Left ventricle myocardium inferior (tissue), 1 donor: ENCODE measurements around the gene TEN1. TPM values are rescaled to one million over a fixed set of nuclear protein-coding genes. Genes with fewer than 3 reads are reported as not detected.
"Not testable (repeated sequence)": the region's sequence is repeated elsewhere in the genome, so short reads cannot be mapped to it uniquely, and the experiment has no call there.

Source experiments
- DNase-seq: peaks from one replicate; pipeline ENCODE4 v3.0.0-alpha.2; 2020
- H3K27ac ChIP-seq: fragments of 200-600 bp; replicated peaks from 2 replicates; pipeline ENCODE4 v1.8.0; 2021
- H3K27me3 ChIP-seq: fragments of 200-600 bp; 2 replicates; pipeline ENCODE4 v1.8.0; 2021; ENCODE audit warnings: low read depth
- H3K36me3 ChIP-seq: fragments of 200-600 bp; 2 replicates; pipeline ENCODE4 v1.8.0; 2021
- H3K4me1 ChIP-seq: fragments of 200-600 bp; 2 replicates; pipeline ENCODE4 v1.8.0; 2021
- H3K4me3 ChIP-seq: fragments of 200-600 bp; 2 replicates; pipeline ENCODE4 v1.8.0; 2021; ENCODE audit warnings: mild to moderate bottlenecking, moderate library complexity
- H3K9me3 ChIP-seq: fragments of 200-600 bp; replicated peaks from 2 replicates; pipeline ENCODE4 v1.8.0; 2021
- CTCF ChIP-seq: fragments of 200-600 bp; IDR thresholded peaks from 2 replicates; pipeline ENCODE4 v1.8.0; 2021; ENCODE audit warnings: antibody characterized with exemption, mild to moderate bottlenecking, borderline replicate concordance
- intact Hi-C: fragments of 100-400 bp; cut with micrococcal nuclease; formaldehyde crosslinking; loops from one replicate; pipeline ENCODE4 v1.11.0; 2022
- total RNA-seq: library from RNA; stranded (reverse); fragmentation: NEBNext Ultra II Directional; extraction: Animal tissue kit (Norgen Biotek cat#: 25700); gene quantifications from one replicate; pipeline ENCODE4 v1.2.1, GENCODE V29; 2021
- donor health status: DM: no; HTN: yes; CAD: no; lungs with severe emphysema.

The TEN1 gene
- total RNA-seq, 1 donor from 2014 or later = 5.3 TPM

- no peak overlapping the region for H3K27ac ChIP-seq
- no peak for TF ChIP-seq CTCF
- no peaks in the 10 kb centered on the region for H3K4me1 ChIP-seq
- intact Hi-C loops = no loop called here
- H3K36me3 ChIP-seq = peaks cover 99% of the 10 kb centered on the region
- no peaks in the 10 kb centered on the region for H3K27me3 ChIP-seq
- no peak overlapping the region for H3K4me3 ChIP-seq
- no peak for DNase-seq
- no peaks in the 10 kb centered on the region for H3K9me3 ChIP-seq
Observed at GRCh38 chr17:75950421-75950820, 28.6 kb upstream of the TEN1 start.

GRCh38 chr17:75950855-75951554 is 28.0 kb upstream of the TEN1 start:
- intact Hi-C loops = no loop called here
- H3K27ac ChIP-seq = no peak overlapping the region
- no peak overlapping the region for H3K4me3 ChIP-seq
- no peak for DNase-seq
- no peaks in the 10 kb centered on the region for H3K27me3 ChIP-seq
- H3K9me3 ChIP-seq = no peaks in the 10 kb centered on the region
- no peaks in the 10 kb centered on the region for H3K4me1 ChIP-seq
- peaks cover 99% of the 10 kb centered on the region for H3K36me3 ChIP-seq
- TF ChIP-seq CTCF = no peak

DNA sequence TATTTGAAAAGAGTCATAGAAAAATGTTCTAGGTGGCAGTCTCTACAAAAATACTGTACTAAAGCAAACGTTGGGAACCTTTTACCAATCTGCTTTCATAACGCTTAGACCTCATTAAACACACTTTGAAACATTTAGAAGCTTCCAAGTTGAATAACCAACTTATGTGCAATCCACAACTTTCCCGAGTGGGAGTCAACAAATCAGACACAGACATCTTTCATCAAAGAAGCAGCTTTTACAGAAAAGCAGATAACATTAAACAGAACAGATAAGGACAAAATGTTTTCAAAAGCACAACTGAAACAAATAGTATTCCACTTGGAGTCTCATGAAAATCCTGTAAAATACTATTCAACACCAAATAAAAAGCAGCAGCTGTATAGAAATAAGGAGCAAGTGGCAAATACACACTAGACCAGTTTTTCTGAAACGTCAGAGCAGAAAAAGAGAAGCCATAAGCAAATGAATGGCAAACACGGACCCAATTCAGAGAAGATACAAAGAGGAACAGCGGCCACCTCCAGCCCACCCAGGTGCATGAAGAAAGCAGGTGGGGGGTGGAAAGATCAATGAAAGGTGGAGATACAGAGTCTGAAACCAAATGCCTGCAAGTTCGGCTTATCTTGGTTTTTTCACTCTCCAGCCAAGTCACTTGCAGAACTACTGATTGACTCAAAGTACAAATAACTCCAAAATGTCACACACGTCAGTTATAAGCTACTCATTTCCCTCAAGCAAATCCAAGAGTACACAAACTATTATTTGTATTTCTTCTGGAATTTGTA is 19.8 kb upstream of the TEN1 start:
- intact Hi-C loops = no loop called here
- Histone ChIP-seq H3K27me3 (no peaks in the 10 kb centered on the region), H3K4me3 (no peak overlapping the region), H3K4me1 (peaks cover 30% of the 10 kb centered on the region), H3K36me3 (peaks cover 30% of the 10 kb centered on the region), H3K27ac (no peak overlapping the region), H3K9me3 (no peaks in the 10 kb centered on the region)
- DNase-seq = no peak
- TF ChIP-seq CTCF = no peak

DNA sequence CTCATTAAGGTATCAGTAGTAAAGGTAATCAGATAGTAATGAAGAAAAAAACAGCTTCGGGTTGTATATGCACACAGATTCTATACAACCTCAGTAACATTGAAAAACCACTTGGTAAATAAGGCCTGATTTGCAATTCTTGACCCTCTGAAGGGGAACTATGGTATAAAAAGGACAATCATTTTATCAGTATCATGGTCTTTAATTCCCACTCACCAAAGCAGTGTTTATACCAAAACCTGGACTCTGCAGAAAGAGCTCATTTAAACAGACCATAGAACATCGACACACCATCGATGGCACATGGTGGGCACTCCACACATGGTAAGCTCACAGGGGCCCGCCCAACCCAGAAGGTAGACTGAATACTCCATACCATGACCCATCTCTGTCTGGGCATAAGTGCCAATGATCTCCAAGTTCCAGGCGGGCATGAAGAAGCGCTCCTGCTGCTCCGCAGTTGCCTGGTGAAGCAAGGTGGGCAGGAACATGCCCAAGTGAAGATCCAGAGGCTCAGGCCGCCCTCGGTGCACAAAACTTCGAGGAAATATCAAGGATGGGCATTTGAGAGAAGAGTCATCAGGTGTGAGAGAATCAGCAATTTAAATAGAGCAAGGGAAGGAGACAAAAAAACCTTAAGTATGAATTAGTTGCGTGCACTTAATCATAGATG is 19.1 kb upstream of the TEN1 start:
- H3K4me1 ChIP-seq = peaks cover 30% of the 10 kb centered on the region
- no peak for DNase-seq
- H3K27me3 ChIP-seq = no peaks in the 10 kb centered on the region
- no peak overlapping the region for H3K4me3 ChIP-seq
- no peak overlapping the region for H3K27ac ChIP-seq
- no peaks in the 10 kb centered on the region for H3K9me3 ChIP-seq
- H3K36me3 ChIP-seq = peaks cover 23% of the 10 kb centered on the region
- intact Hi-C loops = no loop called here
- TF ChIP-seq CTCF = no peak

- Histone ChIP-seq H3K4me1 (peaks cover 24% of the 10 kb centered on the region), H3K27me3 (no peaks in the 10 kb centered on the region), H3K36me3 (peaks cover 31% of the 10 kb centered on the region), H3K9me3 (no peaks in the 10 kb centered on the region), H3K4me3 (no peak overlapping the region), H3K27ac (no peak overlapping the region)
- no peak for TF ChIP-seq CTCF
- intact Hi-C loops = no loop called here
- DNase-seq = no peak
Observed at GRCh38 chr17:75965468-75965867, 13.6 kb upstream of the TEN1 start.

- H3K36me3 ChIP-seq = peaks cover 61% of the 10 kb centered on the region
- intact Hi-C loops, DNase-seq: not testable (repeated sequence)
Observed at GRCh38 chr17:75969044-75969443, 10.0 kb upstream of the TEN1 start.

More at GRCh38 chr17:75969044-75969443, 10.0 kb upstream of the TEN1 start:
- H3K9me3 ChIP-seq, H3K27me3 ChIP-seq, H3K27ac ChIP-seq, H3K4me3 ChIP-seq: not testable (repeated sequence)
- peaks cover 43% of the 10 kb centered on the region for H3K4me1 ChIP-seq
